H7 (cell line): ENCODE results near the gene SGMS2. TPM values are rescaled to one million over a fixed set of nuclear protein-coding genes. Genes with fewer than 3 reads are reported as not detected.
"Not testable (repeated sequence)": the region's sequence is repeated elsewhere in the genome, so short reads cannot be mapped to it uniquely, and the experiment has no call there.

Experiments used
- DNase-seq: peaks from one replicate; pipeline ENCODE4 v3.0.0; 2012
- H3K27me3 ChIP-seq: 2 replicates; pipeline ENCODE4 v1.6.0; 2011; ENCODE audit warnings: mild to moderate bottlenecking, low read length; ENCODE audit not compliant: control insufficient read depth, insufficient read depth
- H3K36me3 ChIP-seq: replicated peaks from 2 replicates; pipeline ENCODE4 v1.5.1; 2011; ENCODE audit warnings: low read length; ENCODE audit not compliant: control insufficient read depth, insufficient read depth
- H3K4me3 ChIP-seq: 2 replicates; pipeline ENCODE4 v1.5.1; 2011; ENCODE audit warnings: low read depth, mild to moderate bottlenecking, control low read depth, low read length, moderate library complexity; ENCODE audit not compliant: insufficient read depth
- total RNA-seq: library from RNA; depleted of rRNA; stranded (reverse); fragments of >200 nt; shearing (Covaris generic); gene quantifications from 2 replicates; pipeline ENCODE4 v1.2.3, GENCODE V29; 2014

SGMS2 gene
- total RNA-seq, 1 experiment from 2014 or later, result 0.17 TPM

DNA sequence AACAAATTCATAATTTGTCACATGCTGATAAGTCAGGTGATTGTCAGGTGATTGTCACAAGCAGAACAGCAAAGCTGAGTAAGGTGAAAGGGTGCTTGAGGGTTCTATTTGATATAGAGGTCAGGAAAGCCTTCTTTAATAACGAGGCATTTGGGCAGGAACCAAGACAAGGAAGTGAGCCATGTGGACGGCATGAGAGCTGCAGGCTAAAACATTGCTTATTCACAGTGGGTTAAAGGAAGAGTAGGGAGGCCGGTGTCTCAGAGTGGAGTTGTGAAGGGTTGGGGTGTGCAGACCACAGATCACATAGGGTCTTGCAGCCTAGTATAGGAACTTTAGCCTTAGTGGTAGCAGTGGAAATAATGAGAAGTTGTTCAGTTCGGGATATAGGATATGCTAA, 75.3 kb downstream of the SGMS2 start:
- no peaks in the 10 kb centered on the region for H3K27me3 ChIP-seq
- DNase-seq, result no peak
- no peak overlapping the region for H3K4me3 ChIP-seq
- H3K36me3 ChIP-seq, result no peaks in the 10 kb centered on the region

DNA sequence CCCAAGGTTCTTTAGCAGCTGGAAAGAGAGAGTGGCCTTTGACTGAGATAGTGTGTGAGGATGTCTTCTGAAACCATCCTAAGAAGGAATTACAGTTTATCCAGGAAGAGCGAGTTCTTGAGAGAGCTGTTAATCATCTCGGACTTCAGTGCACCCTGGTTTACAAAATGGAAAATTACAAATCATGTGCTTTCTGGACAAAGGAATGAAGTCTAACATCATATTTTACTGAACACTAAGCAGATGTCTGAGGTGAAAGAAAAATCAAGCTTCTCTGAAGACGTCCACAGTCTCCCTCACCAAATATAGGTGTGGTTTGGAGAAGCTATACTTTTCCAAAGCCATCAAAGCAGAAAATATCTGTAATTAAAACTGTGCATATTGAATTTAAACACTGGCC, 75.8 kb downstream of the SGMS2 start:
- H3K27me3 ChIP-seq, result no peaks in the 10 kb centered on the region
- no peaks in the 10 kb centered on the region for H3K36me3 ChIP-seq
- no peak overlapping the region for H3K4me3 ChIP-seq
- DNase-seq, result no peak

DNA sequence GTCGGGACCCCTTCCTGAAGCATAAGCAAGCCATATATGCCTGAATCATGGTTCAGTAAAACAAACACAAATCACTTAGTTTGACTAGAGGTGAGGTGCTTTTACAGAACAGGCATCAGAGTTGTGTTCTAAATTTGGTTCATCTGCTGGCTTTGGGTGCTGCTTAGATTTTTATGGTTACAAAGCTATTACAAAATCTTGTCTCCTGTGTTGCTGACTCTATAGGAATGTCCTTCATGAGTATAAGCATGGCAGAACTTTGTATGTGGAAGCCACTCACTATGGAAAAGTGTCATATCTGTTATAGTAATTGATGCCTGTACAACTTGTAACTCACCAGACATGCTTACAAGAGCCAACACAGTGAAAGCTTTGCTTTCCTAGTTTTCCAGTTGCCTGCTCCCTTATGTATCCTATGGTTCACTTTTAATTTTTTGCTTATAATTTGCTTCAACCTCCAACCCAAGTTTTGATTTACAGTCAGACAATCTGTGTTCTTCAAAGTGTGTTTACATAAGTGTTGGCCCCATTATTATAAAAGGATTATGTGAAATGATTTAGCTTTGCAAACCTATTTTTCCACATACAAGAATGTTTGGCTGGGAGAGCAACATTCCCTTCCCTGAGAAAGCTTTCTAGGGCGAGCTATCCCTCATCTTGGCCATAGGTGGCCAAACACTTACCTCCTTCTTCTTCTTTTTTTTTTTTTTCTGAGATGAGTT, 76.6 kb downstream of the SGMS2 start:
- Histone ChIP-seq H3K27me3 (no peaks in the 10 kb centered on the region), H3K36me3 (no peaks in the 10 kb centered on the region), H3K4me3 (no peak overlapping the region)
- no peak for DNase-seq

DNA sequence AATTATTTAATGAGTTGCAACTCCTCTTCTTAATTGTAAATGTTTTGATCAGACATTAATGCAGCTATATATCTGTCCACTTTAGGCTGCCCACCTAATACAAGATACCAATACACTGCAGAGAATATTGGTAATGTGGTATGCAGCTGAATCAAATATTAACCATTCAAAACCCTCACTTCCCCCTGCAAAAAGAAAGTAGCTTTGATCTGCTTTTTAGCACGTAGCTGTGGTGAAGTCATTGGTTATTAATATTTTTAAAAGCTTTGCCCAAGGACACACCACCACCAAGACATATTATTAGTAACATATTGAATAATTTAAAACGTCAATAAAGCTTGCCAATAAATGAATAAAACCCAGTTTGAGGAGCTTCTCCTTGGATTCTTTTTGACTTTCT, 78.0 kb downstream of the SGMS2 start:
- H3K27me3 ChIP-seq, result no peaks in the 10 kb centered on the region
- H3K4me3 ChIP-seq, result no peak overlapping the region
- no peaks in the 10 kb centered on the region for H3K36me3 ChIP-seq
- DNase-seq, result no peak

DNA sequence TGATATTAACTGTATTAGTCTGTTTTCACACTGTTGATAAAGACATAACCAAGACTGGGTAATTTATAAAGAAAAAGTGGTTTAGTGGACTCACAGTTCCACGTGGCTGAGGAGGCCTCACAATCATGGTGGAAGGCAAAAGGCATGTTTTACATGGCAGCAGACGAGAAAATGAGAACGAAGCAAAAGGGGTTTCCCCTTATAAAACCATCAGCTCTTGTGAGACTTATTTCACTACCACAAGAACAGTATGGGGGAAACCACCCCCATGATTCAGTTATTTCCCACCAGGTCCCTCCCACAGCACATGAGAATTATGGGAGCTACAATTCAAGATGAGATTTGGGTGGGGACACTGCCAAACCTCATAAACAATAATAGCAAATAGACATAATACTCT, 80.3 kb downstream of the SGMS2 start:
- DNase-seq, H3K36me3 ChIP-seq, H3K4me3 ChIP-seq, H3K27me3 ChIP-seq: not testable (repeated sequence)

DNA sequence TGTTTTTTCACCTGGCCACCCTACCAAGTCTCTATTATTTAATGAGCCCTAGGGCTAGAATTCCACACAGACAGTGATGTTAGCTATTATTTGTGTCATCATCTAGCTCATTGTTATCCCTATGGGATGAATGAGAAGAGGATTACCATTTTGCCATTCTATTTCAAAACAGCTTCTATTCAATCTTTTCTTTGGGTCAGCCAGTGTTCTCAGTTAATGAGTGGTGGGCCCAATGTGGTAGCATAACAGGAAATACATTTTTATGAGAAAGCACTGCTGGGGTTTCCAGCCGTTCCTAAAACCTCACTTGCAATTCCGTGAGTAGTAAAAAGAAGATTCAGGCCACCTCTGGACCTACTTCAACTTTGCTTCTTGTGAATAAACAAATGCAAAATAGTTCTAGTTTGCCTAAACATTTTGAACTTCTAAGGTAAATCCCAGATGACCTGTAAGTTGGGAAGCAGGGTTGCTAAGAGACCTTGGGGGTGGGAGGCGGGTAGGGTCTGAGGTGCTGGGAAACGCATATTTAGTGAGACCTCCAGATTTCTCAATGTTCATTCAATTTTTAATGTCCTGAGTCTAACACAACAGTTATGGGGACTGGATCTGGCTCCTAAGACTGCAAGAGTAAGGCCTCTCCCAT, 81.8 kb downstream of the SGMS2 start:
- Histone ChIP-seq H3K36me3 (no peaks in the 10 kb centered on the region), H3K4me3 (no peak overlapping the region), H3K27me3 (no peaks in the 10 kb centered on the region)
- no peak for DNase-seq

DNA sequence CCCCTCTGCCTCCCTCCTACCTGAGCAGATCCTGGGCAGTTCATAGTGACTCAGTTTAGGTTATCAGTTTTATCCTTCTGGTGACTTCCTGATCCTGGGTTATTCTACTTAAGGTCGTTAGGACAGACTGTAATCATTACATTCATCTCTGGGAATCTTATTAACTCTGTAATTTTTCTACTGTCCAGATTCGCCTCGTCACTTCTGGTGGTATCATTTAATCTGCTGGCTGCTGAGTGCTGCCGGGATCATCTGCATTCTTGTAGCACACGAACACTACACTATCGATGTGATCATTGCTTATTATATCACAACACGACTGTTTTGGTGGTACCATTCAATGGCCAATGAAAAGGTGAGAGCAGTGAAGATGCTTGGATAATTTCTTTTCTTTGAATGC, 83.6 kb downstream of the SGMS2 start:
- Histone ChIP-seq H3K36me3 (no peaks in the 10 kb centered on the region), H3K27me3 (no peaks in the 10 kb centered on the region), H3K4me3 (no peak overlapping the region)
- no peak for DNase-seq

DNA sequence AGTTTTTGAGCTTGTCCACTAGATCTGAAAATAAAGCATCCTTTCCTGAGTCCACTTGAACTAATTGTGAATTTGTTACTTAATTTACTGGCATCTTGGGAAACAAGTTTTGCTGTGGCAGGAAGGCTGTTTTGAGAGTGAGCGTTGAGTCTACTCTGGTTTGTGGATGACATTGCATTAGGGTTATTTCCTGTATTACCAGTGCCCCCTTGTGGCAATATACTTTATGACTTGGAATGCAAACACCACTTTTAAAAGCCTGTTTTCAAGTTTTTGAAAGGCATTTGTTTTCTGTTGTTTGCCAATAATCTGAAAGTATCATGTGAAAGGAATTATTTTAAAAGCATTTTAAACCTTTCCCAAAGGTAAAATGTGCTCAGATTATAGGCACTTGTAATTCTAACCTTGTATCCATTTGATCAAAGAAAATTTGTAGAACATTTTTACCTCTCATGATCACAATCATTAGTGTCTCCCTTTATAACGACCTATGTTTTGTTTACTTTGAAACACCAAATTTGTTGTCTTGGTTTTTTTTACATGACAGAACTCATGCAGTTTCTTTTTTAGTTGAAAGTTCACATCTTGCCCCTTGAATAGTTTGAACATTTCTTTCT, 88.7 kb downstream of the SGMS2 start:
- no peak overlapping the region for H3K4me3 ChIP-seq
- DNase-seq, result peak; percentile 28
- no peaks in the 10 kb centered on the region for H3K27me3 ChIP-seq
- H3K36me3 ChIP-seq, result no peaks in the 10 kb centered on the region

DNA sequence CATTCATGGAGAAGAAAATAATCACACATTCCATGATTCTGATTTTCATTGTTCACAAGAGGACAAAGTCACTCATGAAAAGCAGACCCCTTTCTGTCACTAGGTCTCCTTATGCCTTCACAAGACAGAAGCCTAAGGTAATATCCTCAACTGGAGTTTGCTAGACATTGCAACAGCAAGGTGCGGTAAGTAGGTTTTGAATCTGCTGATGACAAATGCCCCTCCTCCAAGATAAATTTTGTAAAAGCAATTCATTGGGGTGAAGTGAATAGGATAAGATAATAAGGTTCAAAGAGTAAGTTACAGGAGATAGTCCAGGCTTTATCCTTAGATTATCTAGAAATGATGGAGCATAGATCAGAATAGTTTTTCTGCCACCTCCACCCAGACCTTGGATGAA, 90.5 kb downstream of the SGMS2 start:
- no peak overlapping the region for H3K4me3 ChIP-seq
- no peaks in the 10 kb centered on the region for H3K36me3 ChIP-seq
- H3K27me3 ChIP-seq, result no peaks in the 10 kb centered on the region
- no peak for DNase-seq

DNA sequence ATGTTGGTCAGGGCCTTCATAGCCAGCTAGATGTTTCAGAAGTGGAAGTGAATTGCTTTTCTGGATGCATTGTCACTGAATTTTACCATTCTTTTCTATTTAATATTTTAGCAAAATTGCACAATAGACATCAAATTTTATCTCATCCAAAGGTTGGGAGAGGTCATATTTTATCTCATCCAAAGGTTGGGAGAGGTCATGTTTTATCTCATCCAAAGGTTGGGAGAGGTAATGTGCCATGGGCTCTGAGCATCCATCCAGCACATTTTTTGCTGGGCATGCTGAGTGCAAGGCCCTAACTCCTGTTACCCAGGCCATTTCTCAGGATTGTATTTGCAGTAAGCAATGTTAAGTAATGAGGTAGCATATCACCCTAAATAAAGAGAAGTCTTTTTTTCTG, 91.9 kb downstream of the SGMS2 start:
- DNase-seq, result no peak
- H3K4me3 ChIP-seq, result no peak overlapping the region
- H3K36me3 ChIP-seq, result no peaks in the 10 kb centered on the region
- H3K27me3 ChIP-seq, result no peaks in the 10 kb centered on the region

DNA sequence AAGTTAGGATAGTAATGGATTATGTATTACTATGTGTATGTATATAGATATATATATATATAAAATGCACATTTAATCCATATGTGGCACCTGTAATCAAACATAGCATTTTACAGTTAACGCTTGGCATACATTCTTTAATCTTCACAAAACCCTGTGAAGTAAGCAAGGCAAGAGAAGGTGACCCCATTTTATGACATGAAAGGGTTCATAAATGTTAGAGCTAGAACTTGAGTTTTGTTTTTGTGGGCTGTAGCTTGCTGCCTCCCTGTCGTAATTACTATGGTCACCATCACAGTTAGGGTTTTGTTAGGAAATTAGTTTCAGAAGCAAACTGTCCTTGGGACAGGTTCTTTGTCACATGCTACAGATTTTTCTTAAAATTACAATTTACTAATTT, 92.8 kb downstream of the SGMS2 start:
- H3K27me3 ChIP-seq, result no peaks in the 10 kb centered on the region
- no peak overlapping the region for H3K4me3 ChIP-seq
- no peak for DNase-seq
- no peaks in the 10 kb centered on the region for H3K36me3 ChIP-seq

DNA sequence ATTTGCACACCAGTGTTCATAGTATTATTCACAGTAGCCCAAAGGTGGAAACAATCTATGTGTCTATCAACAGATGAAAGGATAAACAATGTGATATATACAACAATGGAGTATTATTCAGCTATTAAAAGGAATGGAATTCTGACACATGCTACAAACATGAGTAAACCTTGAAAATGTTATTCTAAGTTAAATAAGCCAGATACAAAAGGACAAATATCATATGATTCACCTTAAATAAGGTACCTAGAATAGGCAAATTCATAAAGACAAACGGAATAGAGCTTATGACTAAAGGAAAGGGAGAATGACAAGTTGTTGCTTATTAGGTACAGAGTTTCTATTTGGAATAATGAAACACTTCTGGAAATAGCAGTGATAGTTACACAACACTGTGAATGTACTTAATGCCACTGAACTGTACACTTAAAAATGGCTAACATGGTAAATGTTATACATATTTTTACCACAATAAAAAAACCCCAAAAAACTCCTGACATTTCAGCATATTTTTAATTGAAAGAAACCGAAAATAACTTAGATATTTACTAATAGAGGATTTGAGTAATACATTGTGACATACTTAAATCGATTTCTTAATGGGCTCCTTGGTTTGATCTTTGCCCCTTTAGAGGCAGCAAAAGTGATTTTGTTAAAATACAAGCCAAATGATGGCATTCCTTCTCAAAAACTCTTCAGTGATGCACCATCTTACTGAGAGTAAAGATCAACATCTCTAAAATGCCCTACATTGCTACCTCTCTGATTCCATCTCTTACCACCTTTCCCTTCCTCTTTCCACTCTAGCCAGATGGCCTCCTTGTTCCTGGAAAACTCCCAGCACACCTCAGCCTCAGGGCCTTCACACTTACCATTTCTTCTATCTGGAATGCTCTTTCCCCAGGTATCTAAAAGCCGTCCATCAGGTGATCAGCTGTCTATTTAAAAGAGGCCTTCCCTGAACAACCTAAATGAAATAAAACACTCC, 98.0 kb downstream of the SGMS2 start:
- H3K36me3 ChIP-seq, result no peaks in the 10 kb centered on the region
- no peaks in the 10 kb centered on the region; the same call in 1 of the 2 replicates for H3K27me3 ChIP-seq
- no peak for DNase-seq
- no peak overlapping the region for H3K4me3 ChIP-seq

DNA sequence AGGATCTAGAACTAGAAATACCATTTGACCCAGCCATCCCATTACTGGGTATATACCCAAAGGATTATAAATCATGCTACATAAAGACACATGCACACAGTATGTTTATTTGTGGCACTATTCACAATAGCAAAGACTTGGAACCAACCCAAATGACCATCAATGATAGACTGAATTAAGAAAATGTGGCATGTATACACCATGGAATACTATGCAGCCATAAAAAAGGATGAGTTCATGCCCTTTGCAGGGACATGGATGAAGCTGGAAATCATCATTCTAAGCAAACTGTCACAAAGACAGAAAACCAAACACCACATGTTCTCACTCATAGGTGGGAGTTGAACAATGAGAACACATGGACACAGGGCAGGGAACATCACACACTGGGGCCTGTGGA, 101.0 kb downstream of the SGMS2 start:
- H3K36me3 ChIP-seq, H3K27me3 ChIP-seq, DNase-seq, H3K4me3 ChIP-seq: not testable (repeated sequence)

DNA sequence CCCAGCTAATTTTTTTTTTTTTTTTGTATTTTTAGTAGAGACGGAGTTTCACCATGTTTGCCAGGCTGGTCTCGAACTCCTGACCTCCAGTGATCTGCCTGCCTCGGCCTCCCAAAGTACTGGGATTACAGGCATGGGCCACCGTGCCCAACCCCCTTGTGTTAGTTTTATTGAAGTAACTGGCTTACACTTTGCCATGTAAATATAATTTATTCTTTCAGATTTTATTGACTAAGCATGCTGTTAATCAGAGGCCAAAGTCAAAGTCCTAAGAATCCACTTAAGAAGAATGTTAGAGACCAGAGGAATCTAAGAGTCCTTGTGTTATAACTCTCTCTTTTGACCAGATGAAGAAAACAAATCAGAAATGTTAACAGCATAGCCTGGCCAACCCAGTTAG, 102.1 kb downstream of the SGMS2 start:
- not testable (repeated sequence) for H3K36me3 ChIP-seq, DNase-seq, H3K4me3 ChIP-seq
- H3K27me3 ChIP-seq, result peaks cover 12% of the 10 kb centered on the region
